ENCODE data around the gene NTRK2.

The NTRK2 gene

GRCh38 chr9:84697042-84697441 is 27.5 kb downstream of the NTRK2 start:
- DNase-seq (ENCODE audit: low read depth): no peak
- TF ChIP-seq CTCF (IDR thresholded peaks at IDR 0.05; ENCODE audit: low read depth, low read length, missing control alignments): no peak
- H3K4me3 ChIP-seq (ENCODE audit: low read depth, low read length): no peak overlapping the region
- in situ Hi-C loops (cut with HindIII; ENCODE audit: low sequenced_read_pairs): loop anchor here (5.0 kb wide), 1 partner anchor 90 kb away; no protein-coding TSS in a partner anchor

- in situ Hi-C loops (cut with HindIII; ENCODE audit: low sequenced_read_pairs): loop anchor here (5.0 kb wide), 1 partner anchor 90 kb away; no protein-coding TSS in a partner anchor
- H3K4me3 ChIP-seq (ENCODE audit: low read depth, low read length): no peak overlapping the region
- DNase-seq (ENCODE audit: low read depth): peak; percentile 66
- TF ChIP-seq CTCF (IDR thresholded peaks at IDR 0.05; ENCODE audit: low read depth, low read length, missing control alignments): peak; percentile 83
These were observed 28.1 kb downstream of the NTRK2 start for GRCh38 chr9:84697509-84698114.

GRCh38 chr9:84698323-84698722 is 28.8 kb downstream of the NTRK2 start:
- DNase-seq (ENCODE audit: low read depth): no peak

GRCh38 chr9:84699984-84700383 is 30.5 kb downstream of the NTRK2 start:
- no peak overlapping the region for H3K4me3 ChIP-seq (ENCODE audit: low read depth, low read length)
- TF ChIP-seq CTCF (IDR thresholded peaks at IDR 0.05; ENCODE audit: low read depth, low read length, missing control alignments): no peak
- in situ Hi-C loops (cut with HindIII; ENCODE audit: low sequenced_read_pairs): loop anchor here (5.0 kb wide), 1 partner anchor 87 kb away; no protein-coding TSS in a partner anchor
- DNase-seq (ENCODE audit: low read depth): no peak

More at GRCh38 chr9:84698323-84698722, 28.8 kb downstream of the NTRK2 start:
- no peak for TF ChIP-seq CTCF (IDR thresholded peaks at IDR 0.05; ENCODE audit: low read depth, low read length, missing control alignments)
- H3K4me3 ChIP-seq (ENCODE audit: low read depth, low read length): no peak overlapping the region
- in situ Hi-C loops (cut with HindIII; ENCODE audit: low sequenced_read_pairs): loop anchor here (5.0 kb wide), 1 partner anchor 89 kb away; no protein-coding TSS in a partner anchor

GRCh38 chr9:84701801-84702200 is 32.3 kb downstream of the NTRK2 start:
- no peak for TF ChIP-seq CTCF (IDR thresholded peaks at IDR 0.05; ENCODE audit: low read depth, low read length, missing control alignments)
- no peak overlapping the region for H3K4me3 ChIP-seq (ENCODE audit: low read depth, low read length)
- DNase-seq (ENCODE audit: low read depth): no peak
- in situ Hi-C loops (cut with HindIII; ENCODE audit: low sequenced_read_pairs): no loop called here

- DNase-seq (ENCODE audit: low read depth): no peak
- H3K4me3 ChIP-seq (ENCODE audit: low read depth, low read length): no peak overlapping the region
- in situ Hi-C loops (cut with HindIII; ENCODE audit: low sequenced_read_pairs): no loop called here
- no peak for TF ChIP-seq CTCF (IDR thresholded peaks at IDR 0.05; ENCODE audit: low read depth, low read length, missing control alignments)
These were observed 32.9 kb downstream of the NTRK2 start for GRCh38 chr9:84702471-84702870.
